H1 (cell line): ENCODE data around the gene DBR1. TPM values are rescaled to one million over a fixed set of nuclear protein-coding genes. Genes with fewer than 3 reads are reported as not detected.
A peak's percentile ranks its signal among the peaks of the same experiment; 100 is the strongest.

Experiments
- CTCF ChIA-PET: fragments of 300-600 bp; sonication (Branson Sonifier 250); formaldehyde crosslinking; loops from one replicate; lab custom pipeline; 2021; ENCODE audit not compliant: partially characterized antibody; lab: Charles Lee
- POLR2A ChIA-PET: fragments of 300-600 bp; sonication (Branson Sonifier 250); formaldehyde crosslinking; loops from one replicate; lab custom pipeline; 2021; ENCODE audit warnings: inconsistent platforms; ENCODE audit not compliant: partially characterized antibody; lab: Charles Lee
- DNase-seq, 2 experiments: peaks; one replicate each; pipeline versions ENCODE4 v3.0.0 to v3.0.0-alpha.2; 2010 to 2022; ENCODE audit warnings: low spot score in 2 of 2, low read depth in 1 of 2, mixed read lengths in 1 of 2
- FAIRE-seq: peaks from 2 replicates; lab custom pipeline; 2011; peaks lifted over from hg19 to GRCh38; lab: Jason Lieb, UNC
- H2AFZ ChIP-seq: 2 replicates; pipeline ENCODE4 v1.8.1; 2012; ENCODE audit warnings: low read length, inconsistent platforms
- H2AK5ac ChIP-seq: 2 replicates; pipeline ENCODE4 v1.6.1; 2013; ENCODE audit warnings: low read depth, low read length
- H2BK120ac ChIP-seq: replicated peaks from 2 replicates; pipeline ENCODE3; 2013; ENCODE audit warnings: low read depth, low read length, inconsistent platforms
- H2BK12ac ChIP-seq: 2 replicates; pipeline ENCODE4 v1.6.1; 2013; ENCODE audit warnings: low read depth, low read length
- H2BK15ac ChIP-seq: 2 replicates; pipeline ENCODE4 v1.6.1; 2013; ENCODE audit warnings: low read length
- H2BK20ac ChIP-seq: 2 replicates; pipeline ENCODE4 v1.6.1; 2013; ENCODE audit warnings: low read length
- H2BK5ac ChIP-seq: 2 replicates; pipeline ENCODE4 v1.6.1; 2013; ENCODE audit warnings: low read depth, low read length
- H3K14ac ChIP-seq: 2 replicates; pipeline ENCODE4 v1.6.1; 2013; ENCODE audit warnings: inconsistent platforms; ENCODE audit not compliant: insufficient read length
- H3K18ac ChIP-seq: 2 replicates; pipeline ENCODE4 v1.6.1; 2013; ENCODE audit warnings: low read length; ENCODE audit errors: extremely low read depth
- H3K23ac ChIP-seq: 2 replicates; pipeline ENCODE4 v1.6.1; 2013; ENCODE audit warnings: inconsistent platforms; ENCODE audit not compliant: insufficient read length
- H3K23me2 ChIP-seq: 2 replicates; pipeline ENCODE4 v1.6.1; 2013; ENCODE audit warnings: low read depth, low read length
- H3K27ac ChIP-seq: 2 replicates; pipeline ENCODE4 v1.6.1; 2011; ENCODE audit warnings: low read depth, low read length, inconsistent platforms
- H3K27me3 ChIP-seq, 4 experiments: replicated peaks in 1 of 4; 1 replicate in 1 of 4; 2 replicates in 3 of 4; pipeline versions ENCODE4 v1.6.1 to v1.8.1; 2011 to 2013; ENCODE audit warnings: low read length in 3 of 4, mild to moderate bottlenecking in 3 of 4, inconsistent platforms in 2 of 4, mixed read lengths in 2 of 4, moderate library complexity in 1 of 4; ENCODE audit not compliant: control insufficient read depth in 3 of 4, insufficient read depth in 3 of 4; ENCODE audit errors: extremely low read depth in 1 of 4
- H3K36me3 ChIP-seq, 4 experiments: 2 replicates each; pipeline versions ENCODE4 v1.6.1 to v1.8.1; 2011 to 2013; ENCODE audit warnings: mild to moderate bottlenecking in 4 of 4, low read length in 3 of 4, moderate library complexity in 2 of 4, control low read depth in 1 of 4, inconsistent platforms in 1 of 4; ENCODE audit not compliant: insufficient read depth in 4 of 4, control insufficient read depth in 2 of 4
- H3K4ac ChIP-seq: replicated peaks from 2 replicates; pipeline ENCODE3; 2013; ENCODE audit warnings: low read length, low read depth, mixed read lengths, inconsistent platforms; ENCODE audit not compliant: insufficient read length
- H3K4me1 ChIP-seq, 4 experiments: replicated peaks in 1 of 4; 1 replicate in 1 of 4; 2 replicates in 3 of 4; pipeline versions ENCODE4 v1.6.1 to v1.8.1; 2011 to 2013; ENCODE audit warnings: low read length in 3 of 4, inconsistent platforms in 2 of 4, mixed read lengths in 1 of 4; ENCODE audit not compliant: insufficient read depth in 4 of 4, control insufficient read depth in 3 of 4
- H3K4me2 ChIP-seq, 2 experiments: 2 replicates each; pipeline versions ENCODE4 v1.6.1 to v1.8.1; 2011 to 2013; ENCODE audit warnings: low read depth in 2 of 2, low read length in 2 of 2, control low read depth in 1 of 2, inconsistent platforms in 1 of 2, mild to moderate bottlenecking in 1 of 2; ENCODE audit not compliant: insufficient read depth in 1 of 2
- H3K4me3 ChIP-seq, 4 experiments: fragments of 200-600, 300-600 bp in 1 of 4; sonication (generic), shearing (Covaris generic), sonication (Bioruptor Twin) in 1 of 4; 2 replicates each; pipeline versions ENCODE4 v1.5.1 to v1.8.1; 2011 to 2016; ENCODE audit warnings: low read length in 4 of 4, low read depth in 3 of 4, control low read depth in 2 of 4, inconsistent platforms in 2 of 4, mild to moderate bottlenecking in 2 of 4, mixed read lengths in 1 of 4, moderate library complexity in 1 of 4; ENCODE audit not compliant: insufficient read depth in 2 of 4; ENCODE audit errors: extremely low read depth in 1 of 4
- H3K56ac ChIP-seq: replicated peaks from 2 replicates; pipeline ENCODE3; 2013; ENCODE audit warnings: low read depth, mild to moderate bottlenecking, mixed read lengths, low read length, inconsistent platforms; ENCODE audit not compliant: insufficient read length
- H3K79me1 ChIP-seq: 2 replicates; pipeline ENCODE4 v1.6.1; 2013; ENCODE audit warnings: low read depth, low read length, control low read depth
- H3K79me2 ChIP-seq, 2 experiments: 2 replicates each; pipeline versions ENCODE4 v1.6.1 to v1.8.1; 2012 to 2013; ENCODE audit warnings: low read length in 2 of 2, mild to moderate bottlenecking in 2 of 2, inconsistent platforms in 1 of 2; ENCODE audit not compliant: insufficient read depth in 2 of 2, control insufficient read depth in 1 of 2
- H3K9ac ChIP-seq, 4 experiments: replicated peaks in 1 of 4; 1 replicate in 1 of 4; 2 replicates in 3 of 4; pipeline versions ENCODE4 v1.6.1 to v1.8.1; 2011 to 2013; ENCODE audit warnings: low read depth in 3 of 4, low read length in 3 of 4, control low read depth in 2 of 4, mild to moderate bottlenecking in 2 of 4, moderate library complexity in 2 of 4, inconsistent platforms in 1 of 4; ENCODE audit errors: extremely low read depth in 1 of 4
- H3K9me3 ChIP-seq, 2 experiments: 2 replicates each; pipeline versions ENCODE4 v1.6.1 to v1.8.1; 2012 to 2013; ENCODE audit warnings: mild to moderate bottlenecking in 2 of 2, moderate library complexity in 2 of 2, control low read depth in 1 of 2, inconsistent platforms in 1 of 2, low read depth in 1 of 2, low read length in 1 of 2, mixed read lengths in 1 of 2; ENCODE audit not compliant: insufficient read depth in 2 of 2
- H4K20me1 ChIP-seq, 2 experiments: replicated peaks in 1 of 2; 2 replicates each; pipeline versions ENCODE3 to v1.8.1; 2011 to 2013; ENCODE audit warnings: inconsistent platforms in 2 of 2, low read length in 2 of 2, mild to moderate bottlenecking in 1 of 2; ENCODE audit not compliant: insufficient read depth in 2 of 2, control insufficient read depth in 1 of 2
- H4K5ac ChIP-seq: 2 replicates; pipeline ENCODE4 v1.6.1; 2013; ENCODE audit warnings: low read length, low read depth, mixed read lengths, inconsistent platforms; ENCODE audit not compliant: insufficient read length
- H4K8ac ChIP-seq: 2 replicates; pipeline ENCODE4 v1.8.0; 2013; ENCODE audit warnings: mild to moderate bottlenecking, moderate library complexity, low read length, inconsistent platforms; ENCODE audit not compliant: insufficient read depth; ENCODE audit errors: extremely low read depth
- H4K91ac ChIP-seq: replicated peaks from 2 replicates; pipeline ENCODE3; 2013; ENCODE audit warnings: low read length, mixed read lengths, inconsistent platforms; ENCODE audit not compliant: insufficient read length
- BCL11A ChIP-seq, 2 experiments: IDR thresholded peaks; one replicate each; pipeline ENCODE4 v1.6.1; 2011; ENCODE audit warnings: low read depth in 2 of 2, low read length in 2 of 2, mild to moderate bottlenecking in 2 of 2
- BRCA1 ChIP-seq: IDR thresholded peaks from 2 replicates; pipeline ENCODE4 v1.6.1; 2012; ENCODE audit warnings: low read depth, low read length, improper control_type of control experiment
- CHD2 ChIP-seq: IDR thresholded peaks from 2 replicates; pipeline ENCODE4 v1.6.1; 2012; ENCODE audit warnings: low read length, improper control_type of control experiment
- GTF2F1 ChIP-seq: IDR thresholded peaks from 2 replicates; pipeline ENCODE4 v1.6.1; 2012; ENCODE audit warnings: low read depth, low read length, improper control_type of control experiment, borderline replicate concordance
- JUND ChIP-seq: IDR thresholded peaks from 2 replicates; pipeline ENCODE4 v1.6.1; 2011; ENCODE audit warnings: mild to moderate bottlenecking, improper control_type of control experiment, low read length
- NANOG ChIP-seq: IDR thresholded peaks from 2 replicates; pipeline ENCODE4 v1.6.1; 2011; ENCODE audit warnings: low read length, low read depth, mild to moderate bottlenecking, inconsistent platforms; ENCODE audit not compliant: insufficient read depth, poor library complexity, severe bottlenecking
- RAD21 ChIP-seq, 2 experiments: IDR thresholded peaks in 1 of 2; conservative IDR thresholded peaks in 1 of 2; 2 replicates each; pipeline ENCODE4 v1.6.1; 2011; ENCODE audit warnings: low read depth in 2 of 2, low read length in 2 of 2, improper control_type of control experiment in 1 of 2, inconsistent platforms in 1 of 2, mild to moderate bottlenecking in 1 of 2, moderate library complexity in 1 of 2
- RFX5 ChIP-seq: IDR thresholded peaks from 2 replicates; pipeline ENCODE4 v1.6.1; 2011; ENCODE audit warnings: low read depth, low read length, improper control_type of control experiment, borderline replicate concordance
- RXRA ChIP-seq: IDR thresholded peaks from 2 replicates; pipeline ENCODE4 v1.6.1; 2011; ENCODE audit warnings: low read depth, mild to moderate bottlenecking, low read length, moderate library complexity; ENCODE audit not compliant: insufficient read depth
- TAF1 ChIP-seq: IDR thresholded peaks from 2 replicates; pipeline ENCODE4 v1.6.1; 2011; ENCODE audit warnings: mild to moderate bottlenecking, low read depth, low read length
- WGBS, 2 experiments: shearing (Covaris generic) in 1 of 2; methylation state at CpG; one replicate each; pipeline versions ENCODE4 v1.1.6 to v1.1.7; 2013 to 2015; ENCODE audit warnings: low lambda C conversion rate in 2 of 2, mixed read lengths in 2 of 2, inconsistent platforms in 1 of 2, low coverage in 1 of 2, missing lambda C conversion rate in 1 of 2; ENCODE audit not compliant: insufficient replicate concordance in 2 of 2, insufficient coverage in 1 of 2, insufficient read length in 1 of 2; ENCODE audit errors: extremely low coverage in 1 of 2, missing lambda C conversion rate in 1 of 2; 5-methylcytosine and 5-hydroxymethylcytosine counted together
- polyA plus RNA-seq, 7 experiments: library from polyadenylated mRNA; depleted of rRNA in 3 of 7; stranded (reverse) in 5 of 7; unstranded in 2 of 7; fragments of >200 nt in 5 of 7; fragments of 200-250 nt in 2 of 7; gene quantifications; 1 replicate in 5 of 7; 2 replicates in 1 of 7; 4 replicates in 1 of 7; pipeline versions ENCODE4 v1.2.1 to v1.2.3, GENCODE V29; 2011 to 2013; ENCODE audit warnings: missing spikeins in 2 of 7, mixed read lengths in 2 of 7
- total RNA-seq: library from RNA; stranded (reverse); fragmentation: NEBNext Ultra II Directional; extraction: Animal tissue kit (Norgen Biotek cat#: 25700); gene quantifications from 2 replicates; pipeline ENCODE4 v1.2.1, GENCODE V29; 2021
- TF ChIP-seq, protein P1 (sequence below): IDR thresholded peaks from 2 replicates; pipeline ENCODE4 v1.6.1; 2012; ENCODE audit warnings: low read length, inconsistent platforms
- TF ChIP-seq, protein P2 (sequence below): IDR thresholded peaks from 2 replicates; pipeline ENCODE4 v1.6.1; 2012; ENCODE audit warnings: inconsistent platforms

The DBR1 gene
- total and polyA plus RNA-seq, 2 of the 8 experiments (the other 6 are each of a cell fraction or from before 2014, with no cell fraction given), result 10.1 to 18.3 TPM

DNA sequence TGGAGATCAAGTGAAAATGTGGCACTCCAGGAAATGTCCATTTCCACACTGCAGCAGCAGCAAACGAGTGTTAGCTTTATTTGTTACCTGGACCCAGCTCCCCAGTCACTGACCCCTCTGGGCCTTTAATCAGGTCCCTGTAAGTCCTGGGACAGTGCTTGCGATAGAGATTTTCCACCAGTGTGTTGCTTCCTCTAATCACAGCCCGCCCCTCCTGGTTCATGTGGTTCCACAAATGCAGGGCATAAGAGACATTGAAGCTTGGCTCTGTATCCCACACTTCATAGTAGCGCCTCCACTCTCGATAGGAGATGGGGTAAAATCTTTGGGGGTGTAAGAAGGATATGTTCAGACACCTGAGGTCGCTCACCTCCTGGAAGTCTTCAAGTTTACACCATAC, 50.5 kb downstream of the DBR1 start:
- Histone ChIP-seq H3K4me3 (no peak overlapping the region), H2BK5ac (no peak overlapping the region), H3K27me3 (no peaks in the 10 kb centered on the region), H3K79me1 (no peaks in the 10 kb centered on the region), H2BK15ac (no peak overlapping the region), H3K4ac (no peak overlapping the region), H3K4me1 (no peaks in the 10 kb centered on the region), H3K9me3 (peaks cover 0 to 9% of the 10 kb centered on the region in 2 experiments; a peak in 1 of 4 replicates), H4K91ac (no peak overlapping the region), H2BK12ac (no peak overlapping the region), H3K23me2 (no peaks in the 10 kb centered on the region), H2AFZ (no peak overlapping the region), H3K9ac (no peak overlapping the region), H3K27ac (no peak overlapping the region), H4K20me1 (no peaks in the 10 kb centered on the region), H3K4me2 (no peak overlapping the region), H3K79me2 (no peaks in the 10 kb centered on the region), H3K56ac (no peak overlapping the region), H2BK20ac (no peak overlapping the region), H3K18ac (no peak overlapping the region), H4K5ac (no peak overlapping the region), H3K23ac (no peak overlapping the region), H4K8ac (no peak overlapping the region), H2AK5ac (no peak overlapping the region), H2BK120ac (no peak overlapping the region), H3K14ac (no peak overlapping the region), H3K36me3 (no peaks in the 10 kb centered on the region)
- WGBS, 2 experiments, result 89% methylated on average over 6 of the region's 6 CpGs; no CpG with 5 or more reads in 1 of the 2 experiments
- FAIRE-seq, result no peak
- ChIA-PET POLR2A (no interaction called here), CTCF (interaction anchor here (0.9 to 1.2 kb wide), 5 partner anchors 41 to 72 kb away, joined by 3 read pairs; no protein-coding TSS in a partner anchor)
- peak in 1 of 2 experiments; percentile 10 for DNase-seq
- TF ChIP-seq JUND (no peak), BCL11A (IDR thresholded peaks at IDR 0.05; ENCODE audit: low read depth in 2 of 2, low read length in 2 of 2) (no peak), RXRA (no peak), GTF2F1 (no peak), NANOG (no peak), CHD2 (no peak), TAF1 (no peak), RFX5 (no peak), RAD21 (IDR thresholded peaks at IDR 0.05 in 1 of 2, conservative IDR thresholded peaks at IDR 0.05 in 1 of 2; ENCODE audit: low read depth in 2 of 2, low read length in 2 of 2) (no peak), BRCA1 (no peak)
- TF ChIP-seq, protein P1, sequence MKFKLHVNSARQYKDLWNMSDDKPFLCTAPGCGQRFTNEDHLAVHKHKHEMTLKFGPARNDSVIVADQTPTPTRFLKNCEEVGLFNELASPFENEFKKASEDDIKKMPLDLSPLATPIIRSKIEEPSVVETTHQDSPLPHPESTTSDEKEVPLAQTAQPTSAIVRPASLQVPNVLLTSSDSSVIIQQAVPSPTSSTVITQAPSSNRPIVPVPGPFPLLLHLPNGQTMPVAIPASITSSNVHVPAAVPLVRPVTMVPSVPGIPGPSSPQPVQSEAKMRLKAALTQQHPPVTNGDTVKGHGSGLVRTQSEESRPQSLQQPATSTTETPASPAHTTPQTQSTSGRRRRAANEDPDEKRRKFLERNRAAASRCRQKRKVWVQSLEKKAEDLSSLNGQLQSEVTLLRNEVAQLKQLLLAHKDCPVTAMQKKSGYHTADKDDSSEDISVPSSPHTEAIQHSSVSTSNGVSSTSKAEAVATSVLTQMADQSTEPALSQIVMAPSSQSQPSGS, result no peak
- TF ChIP-seq, protein P2, sequence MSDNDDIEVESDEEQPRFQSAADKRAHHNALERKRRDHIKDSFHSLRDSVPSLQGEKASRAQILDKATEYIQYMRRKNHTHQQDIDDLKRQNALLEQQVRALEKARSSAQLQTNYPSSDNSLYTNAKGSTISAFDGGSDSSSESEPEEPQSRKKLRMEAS, result no peak
